D721Med (cell line): ENCODE measurements around the gene CRNN.

Experiments
- DNase-seq: peaks from one replicate; pipeline ENCODE4 v3.0.0; 2011; ENCODE audit warnings: low spot score; ENCODE audit not compliant: insufficient read length
- FAIRE-seq: peaks from 2 replicates; lab custom pipeline; 2011; peaks lifted over from hg19 to GRCh38; lab: Jason Lieb, UNC
- CTCF ChIP-seq: IDR thresholded peaks from 2 replicates; pipeline ENCODE4 v1.5.1; 2012; ENCODE audit warnings: mild to moderate bottlenecking, control low read depth; ENCODE audit not compliant: insufficient read depth; ENCODE audit errors: missing control alignments

CRNN gene

GRCh38 chr1:152444045-152444444 is 30.0 kb upstream of the CRNN start:
- DNase-seq (no peak), FAIRE-seq (no peak)
- TF ChIP-seq CTCF, result no peak

GRCh38 chr1:152442765-152443164 is 28.7 kb upstream of the CRNN start:
- TF ChIP-seq CTCF, result no peak
- FAIRE-seq, result no peak
- DNase-seq, result no peak

- FAIRE-seq (no peak), DNase-seq (no peak)
- no peak for TF ChIP-seq CTCF
Observed at GRCh38 chr1:152442301-152442700, 28.2 kb upstream of the CRNN start.

GRCh38 chr1:152441756-152442155 is 27.7 kb upstream of the CRNN start:
- FAIRE-seq, result no peak
- DNase-seq, result no peak

GRCh38 chr1:152440635-152441471 is 26.8 kb upstream of the CRNN start:
- DNase-seq (no peak), FAIRE-seq (no peak)
- TF ChIP-seq CTCF, result peak; percentile 98

More at GRCh38 chr1:152441756-152442155, 27.7 kb upstream of the CRNN start:
- no peak for TF ChIP-seq CTCF

- no peak for FAIRE-seq
- no peak for DNase-seq
Observed at GRCh38 chr1:152436593-152437496, 22.8 kb upstream of the CRNN start.

More at GRCh38 chr1:152436593-152437496, 22.8 kb upstream of the CRNN start:
- no peak for TF ChIP-seq CTCF
